Neural progenitor cell (in vitro differentiated cells): ENCODE results near the gene SUN1. TPM values are rescaled to one million over a fixed set of nuclear protein-coding genes. Genes with fewer than 3 reads are reported as not detected.
A peak's percentile ranks its signal among the peaks of the same experiment; 100 is the strongest.

Experiments used
- DNase-seq: peaks from one replicate; pipeline ENCODE4 v3.0.0-alpha.2; 2016; ENCODE audit warnings: low spot score
- H2AFZ ChIP-seq: fragments of 200-600 bp; sonication (generic); replicated peaks from 2 replicates; pipeline ENCODE4 v1.6.1; 2016; ENCODE audit warnings: antibody characterized with exemption
- H3F3A ChIP-seq: fragments of 200-600 bp; sonication (generic); 2 replicates; pipeline ENCODE4 v1.6.1; 2016; ENCODE audit warnings: antibody characterized with exemption, low read depth
- H3K27ac ChIP-seq: fragments of 200-600 bp; sonication (generic); 2 replicates; pipeline ENCODE4 v1.5.1; 2016; ENCODE audit warnings: mild to moderate bottlenecking
- H3K27me3 ChIP-seq: fragments of 200-600 bp; sonication (generic); 2 replicates; pipeline ENCODE4 v1.6.1; 2016; ENCODE audit warnings: mild to moderate bottlenecking, moderate library complexity
- H3K36me3 ChIP-seq: fragments of 200-600 bp; sonication (generic); 2 replicates; pipeline ENCODE4 v1.5.1; 2016
- H3K4me1 ChIP-seq: fragments of 200-600 bp; sonication (generic); 2 replicates; pipeline ENCODE4 v1.6.1; 2016; ENCODE audit warnings: mixed run types
- H3K4me2 ChIP-seq: fragments of 200-600 bp; sonication (generic); 2 replicates; pipeline ENCODE4 v1.6.1; 2016
- H3K4me3 ChIP-seq: fragments of 200-600 bp; sonication (generic); 2 replicates; pipeline ENCODE4 v1.5.1; 2016
- H3K79me2 ChIP-seq: fragments of 200-600 bp; sonication (generic); 2 replicates; pipeline ENCODE4 v1.6.1; 2016; ENCODE audit warnings: low read depth
- H3K9ac ChIP-seq: fragments of 200-600 bp; sonication (generic); 2 replicates; pipeline ENCODE4 v1.6.1; 2016
- H3K9me3 ChIP-seq: fragments of 200-600 bp; sonication (generic); 2 replicates; pipeline ENCODE4 v1.5.1; 2016; ENCODE audit warnings: low read depth
- H4K20me1 ChIP-seq: fragments of 200-600 bp; sonication (generic); 2 replicates; pipeline ENCODE4 v1.6.1; 2016; ENCODE audit warnings: low read depth
- H3K27ac Mint-ChIP-seq: 3 replicates; pipeline ENCODE4 v1.8.0; 2021; ENCODE audit warnings: mixed read lengths
- H3K27me3 Mint-ChIP-seq: 2 replicates; pipeline ENCODE4 v1.8.0; 2022; ENCODE audit warnings: low read depth, mild to moderate bottlenecking, inconsistent platforms, moderate library complexity, mixed read lengths; ENCODE audit not compliant: insufficient read depth
- H3K36me3 Mint-ChIP-seq: 3 replicates; pipeline ENCODE4 v1.8.0; 2021; ENCODE audit warnings: mixed read lengths
- H3K4me1 Mint-ChIP-seq: 3 replicates; pipeline ENCODE4 v1.8.0; 2021; ENCODE audit warnings: mixed read lengths
- H3K4me3 Mint-ChIP-seq: 3 replicates; pipeline ENCODE4 v1.8.0; 2021; ENCODE audit warnings: mild to moderate bottlenecking, moderate library complexity, mixed read lengths
- H3K9me3 Mint-ChIP-seq: 3 replicates; pipeline ENCODE4 v1.8.0; 2020; ENCODE audit warnings: mixed read lengths
- EZH2 ChIP-seq: fragments of 200-600 bp; sonication (generic); IDR thresholded peaks from 2 replicates; pipeline ENCODE4 v1.6.1; 2017; ENCODE audit warnings: antibody characterized with exemption, mild to moderate bottlenecking, moderate library complexity
- EZH2phosphoT487 ChIP-seq: fragments of 200-600 bp; sonication (generic); IDR thresholded peaks from 2 replicates; pipeline ENCODE4 v1.6.1; 2017; ENCODE audit warnings: antibody characterized with exemption
- total RNA-seq: library from RNA; depleted of rRNA; stranded (reverse); fragments of >200 nt; gene quantifications from 2 replicates; pipeline ENCODE4 v1.2.3, GENCODE V29; 2015; ENCODE audit warnings: low replicate concordance
- TF ChIP-seq, protein P1 (sequence below): fragments of 200-600 bp; sonication (generic); IDR thresholded peaks from 2 replicates; pipeline ENCODE4 v1.5.1; 2017; ENCODE audit warnings: antibody characterized with exemption, mild to moderate bottlenecking

The SUN1 gene, protein sequence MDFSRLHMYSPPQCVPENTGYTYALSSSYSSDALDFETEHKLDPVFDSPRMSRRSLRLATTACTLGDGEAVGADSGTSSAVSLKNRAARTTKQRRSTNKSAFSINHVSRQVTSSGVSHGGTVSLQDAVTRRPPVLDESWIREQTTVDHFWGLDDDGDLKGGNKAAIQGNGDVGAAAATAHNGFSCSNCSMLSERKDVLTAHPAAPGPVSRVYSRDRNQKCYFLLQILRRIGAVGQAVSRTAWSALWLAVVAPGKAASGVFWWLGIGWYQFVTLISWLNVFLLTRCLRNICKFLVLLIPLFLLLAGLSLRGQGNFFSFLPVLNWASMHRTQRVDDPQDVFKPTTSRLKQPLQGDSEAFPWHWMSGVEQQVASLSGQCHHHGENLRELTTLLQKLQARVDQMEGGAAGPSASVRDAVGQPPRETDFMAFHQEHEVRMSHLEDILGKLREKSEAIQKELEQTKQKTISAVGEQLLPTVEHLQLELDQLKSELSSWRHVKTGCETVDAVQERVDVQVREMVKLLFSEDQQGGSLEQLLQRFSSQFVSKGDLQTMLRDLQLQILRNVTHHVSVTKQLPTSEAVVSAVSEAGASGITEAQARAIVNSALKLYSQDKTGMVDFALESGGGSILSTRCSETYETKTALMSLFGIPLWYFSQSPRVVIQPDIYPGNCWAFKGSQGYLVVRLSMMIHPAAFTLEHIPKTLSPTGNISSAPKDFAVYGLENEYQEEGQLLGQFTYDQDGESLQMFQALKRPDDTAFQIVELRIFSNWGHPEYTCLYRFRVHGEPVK
- total RNA-seq = 104 and 131 TPM in 2 replicates

DNA sequence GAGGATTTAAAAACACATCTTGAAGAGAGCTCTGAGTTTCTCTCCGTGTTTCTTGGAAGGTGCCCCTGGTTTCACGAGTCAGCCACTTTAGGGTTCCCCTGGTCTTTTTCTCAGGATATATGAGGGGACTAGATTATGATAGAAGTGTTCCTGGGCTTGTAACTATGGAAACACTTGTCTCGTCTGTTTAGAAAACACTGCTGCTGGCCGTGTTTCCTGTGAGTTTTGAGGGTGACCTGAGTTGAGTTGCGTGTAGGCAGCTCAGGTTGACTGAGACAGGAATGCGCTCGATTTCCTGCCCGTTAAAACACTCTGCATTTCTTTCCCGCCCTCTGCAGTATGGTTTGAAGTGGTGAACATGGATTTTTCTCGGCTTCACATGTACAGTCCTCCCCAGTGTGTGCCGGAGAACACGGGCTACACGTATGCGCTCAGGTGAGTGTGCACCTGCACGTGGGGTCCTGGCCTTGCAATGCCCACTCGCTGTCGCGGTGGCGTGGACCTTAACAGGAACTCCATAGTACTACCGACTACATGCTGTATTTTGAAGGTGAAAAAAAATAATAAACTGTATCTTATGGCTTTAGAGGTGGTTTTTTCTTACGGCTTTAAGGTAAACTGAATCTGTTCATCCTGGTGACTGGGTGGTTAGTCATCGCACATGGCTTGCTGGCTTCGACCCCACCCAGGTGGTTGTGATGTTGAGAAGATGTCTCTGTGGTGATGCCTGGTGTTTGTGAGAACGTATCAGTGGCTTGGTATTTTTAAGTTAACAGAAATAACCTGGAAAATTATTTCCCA is at the start of gene SUN1:
Gene SUN1, plus strand, starts transcription at position 310 of the 801 bp plus-strand sequence. Its CDS starts 49 bp downstream, at position 359.
- H3K4me1 Mint-ChIP-seq = peaks cover 22% of the 10 kb centered on the region
- H3K4me3 Mint-ChIP-seq = no peak within 1 kb of the TSS
- peaks cover 100% of the 10 kb centered on the region for H3K79me2 ChIP-seq
- H2AFZ ChIP-seq = no peak within 1 kb of the TSS
- H3K4me1 ChIP-seq = no peaks in the 10 kb centered on the region
- no peaks in the 10 kb centered on the region for H3K9me3 Mint-ChIP-seq
- TF ChIP-seq, protein P1, sequence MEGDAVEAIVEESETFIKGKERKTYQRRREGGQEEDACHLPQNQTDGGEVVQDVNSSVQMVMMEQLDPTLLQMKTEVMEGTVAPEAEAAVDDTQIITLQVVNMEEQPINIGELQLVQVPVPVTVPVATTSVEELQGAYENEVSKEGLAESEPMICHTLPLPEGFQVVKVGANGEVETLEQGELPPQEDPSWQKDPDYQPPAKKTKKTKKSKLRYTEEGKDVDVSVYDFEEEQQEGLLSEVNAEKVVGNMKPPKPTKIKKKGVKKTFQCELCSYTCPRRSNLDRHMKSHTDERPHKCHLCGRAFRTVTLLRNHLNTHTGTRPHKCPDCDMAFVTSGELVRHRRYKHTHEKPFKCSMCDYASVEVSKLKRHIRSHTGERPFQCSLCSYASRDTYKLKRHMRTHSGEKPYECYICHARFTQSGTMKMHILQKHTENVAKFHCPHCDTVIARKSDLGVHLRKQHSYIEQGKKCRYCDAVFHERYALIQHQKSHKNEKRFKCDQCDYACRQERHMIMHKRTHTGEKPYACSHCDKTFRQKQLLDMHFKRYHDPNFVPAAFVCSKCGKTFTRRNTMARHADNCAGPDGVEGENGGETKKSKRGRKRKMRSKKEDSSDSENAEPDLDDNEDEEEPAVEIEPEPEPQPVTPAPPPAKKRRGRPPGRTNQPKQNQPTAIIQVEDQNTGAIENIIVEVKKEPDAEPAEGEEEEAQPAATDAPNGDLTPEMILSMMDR = no peak
- no peak for TF ChIP-seq EZH2phosphoT487
- no peaks in the 10 kb centered on the region for H3K27me3 Mint-ChIP-seq
- no peak for DNase-seq
- no peak within 1 kb of the TSS for H3K9ac ChIP-seq
- no peaks in the 10 kb centered on the region for H3K27me3 ChIP-seq
- peaks cover 3% of the 10 kb centered on the region for H3K36me3 Mint-ChIP-seq
- H3K27ac ChIP-seq = no peak within 1 kb of the TSS
- no peak within 1 kb of the TSS for H3K4me3 ChIP-seq
- no peaks in the 10 kb centered on the region for H3K36me3 ChIP-seq
- no peaks in the 10 kb centered on the region for H3F3A ChIP-seq
- no peak within 1 kb of the TSS for H3K4me2 ChIP-seq
- H3K27ac Mint-ChIP-seq = peak within 1 kb of the TSS; percentile 89
- H4K20me1 ChIP-seq = peaks cover 75% of the 10 kb centered on the region
- H3K9me3 ChIP-seq = no peaks in the 10 kb centered on the region

GRCh38 chr7:782718-783449 is 49.4 kb upstream of the SUN1 start:
- Histone ChIP-seq H3K27me3 (no peaks in the 10 kb centered on the region), H4K20me1 (no peaks in the 10 kb centered on the region), H2AFZ (no peak overlapping the region), H3K9me3 (no peaks in the 10 kb centered on the region), H3K79me2 (no peaks in the 10 kb centered on the region), H3K4me1 (no peaks in the 10 kb centered on the region), H3K4me2 (no peak overlapping the region), H3K36me3 (no peaks in the 10 kb centered on the region), H3F3A (peaks cover 6% of the 10 kb centered on the region), H3K27ac (no peak overlapping the region), H3K9ac (no peak overlapping the region), H3K4me3 (no peak overlapping the region)
- TF ChIP-seq EZH2phosphoT487 = no peak
- no peak for TF ChIP-seq EZH2
- TF ChIP-seq, protein P1 = no peak
- Mint-ChIP-seq H3K4me1 (no peaks in the 10 kb centered on the region), H3K4me3 (no peak overlapping the region), H3K27me3 (no peaks in the 10 kb centered on the region), H3K36me3 (peaks cover 31% of the 10 kb centered on the region), H3K27ac (no peak overlapping the region), H3K9me3 (no peaks in the 10 kb centered on the region)
- DNase-seq = no peak
